SKM-1 (cell line): ENCODE measurements around the gene GRAP.
"Not testable (repeated sequence)": the region's sequence is repeated elsewhere in the genome, so short reads cannot be mapped to it uniquely, and the experiment has no call there.

Experiments used
- DNase-seq: peaks from one replicate; lab custom pipeline; 2025; ENCODE audit not compliant: unreplicated experiment; lab: John Stamatoyannopoulos, UW

The GRAP gene

GRCh38 chr17:19046782-19047375, at the start of gene GRAP:
Gene GRAP, minus strand, starts transcription at chr17:19046957. Its CDS starts 31 bp downstream, at chr17:19046926.
- not testable (repeated sequence) for DNase-seq

DNA sequence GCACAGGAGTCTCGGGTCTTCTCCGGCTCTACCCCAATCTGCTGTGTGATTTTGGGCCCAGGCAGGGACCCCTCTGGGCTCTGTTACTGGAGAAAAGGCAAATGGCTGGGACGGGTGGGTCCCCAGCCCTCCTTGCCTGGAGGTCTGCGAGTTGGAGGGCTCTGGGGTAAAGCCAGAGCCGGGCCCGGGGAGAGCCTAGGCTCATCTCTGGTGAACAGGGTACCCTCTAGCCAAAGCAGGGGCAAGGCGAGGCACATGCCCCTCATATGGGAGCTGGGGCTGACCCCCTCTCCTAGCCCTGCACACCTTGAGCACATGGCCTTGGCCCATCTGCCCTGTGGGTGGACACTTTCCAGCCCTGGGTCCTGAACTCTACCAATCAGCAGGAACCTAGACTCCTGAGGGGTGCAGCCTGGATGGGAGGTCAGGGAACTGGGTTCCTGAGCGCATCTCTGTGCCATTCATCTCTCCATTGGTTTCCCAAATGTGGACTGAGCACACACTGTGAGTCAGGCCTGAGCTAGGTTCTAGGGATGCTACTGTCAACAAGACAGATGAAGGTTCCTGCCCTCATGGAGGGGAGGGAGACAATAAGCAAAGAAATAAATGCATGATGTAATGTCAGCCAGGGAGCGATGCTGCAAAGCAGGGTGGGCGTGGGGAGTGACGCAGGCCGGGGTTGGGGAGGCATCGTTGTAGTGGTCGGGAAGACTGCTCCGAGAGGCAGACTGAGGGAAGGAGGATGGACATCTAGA, 47.1 kb upstream of the GRAP start:
- not testable (repeated sequence) for DNase-seq

DNA sequence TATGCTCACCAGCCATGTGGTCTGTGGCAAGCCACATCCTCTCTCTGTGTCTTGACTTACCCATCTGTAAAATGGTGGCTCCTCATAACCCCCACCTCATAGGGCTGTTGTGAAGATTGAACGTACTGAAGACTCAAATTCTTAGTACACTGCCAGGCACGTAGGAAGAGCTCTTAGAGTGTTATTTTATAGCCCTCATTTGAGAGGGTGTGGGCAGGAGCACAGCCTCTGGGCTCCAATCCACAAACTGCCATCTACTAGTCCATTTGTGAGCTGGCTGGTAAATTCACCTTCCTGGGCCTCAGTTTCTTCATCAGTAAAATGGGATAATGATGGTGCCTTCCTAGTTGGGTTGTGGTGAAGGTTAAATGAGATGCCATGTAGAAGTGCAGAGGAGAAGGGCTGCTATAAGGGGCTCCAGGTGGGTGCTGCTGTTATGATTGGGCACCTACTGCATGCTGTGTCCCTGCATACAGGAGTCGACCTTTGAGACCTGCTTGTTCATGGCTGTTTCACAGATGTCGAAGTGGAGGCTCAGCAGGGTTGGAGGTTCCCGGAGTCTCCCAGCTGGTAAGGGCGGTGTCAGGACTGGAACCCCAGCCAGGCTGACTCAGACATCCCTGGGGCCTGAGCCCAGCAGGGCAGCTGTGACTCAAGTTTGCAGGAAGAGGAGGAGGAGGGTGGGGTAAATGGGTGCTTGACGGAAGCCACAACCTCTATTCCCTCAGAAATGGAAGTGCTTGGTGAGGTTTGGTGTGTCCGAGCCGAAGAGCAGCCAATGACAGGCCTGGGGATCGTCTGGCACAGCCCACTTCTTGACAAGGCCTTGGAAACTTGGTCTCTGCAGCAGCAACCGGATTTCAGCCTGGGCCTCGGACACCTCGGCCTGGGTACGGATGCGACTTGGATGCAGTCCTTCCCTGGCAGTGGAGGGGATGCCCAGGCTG, 46.3 kb upstream of the GRAP start:
- DNase-seq = not testable (repeated sequence)

- DNase-seq = not testable (repeated sequence)
Observed at GRCh38 chr17:19090058-19090772, 43.5 kb upstream of the GRAP start.

DNA sequence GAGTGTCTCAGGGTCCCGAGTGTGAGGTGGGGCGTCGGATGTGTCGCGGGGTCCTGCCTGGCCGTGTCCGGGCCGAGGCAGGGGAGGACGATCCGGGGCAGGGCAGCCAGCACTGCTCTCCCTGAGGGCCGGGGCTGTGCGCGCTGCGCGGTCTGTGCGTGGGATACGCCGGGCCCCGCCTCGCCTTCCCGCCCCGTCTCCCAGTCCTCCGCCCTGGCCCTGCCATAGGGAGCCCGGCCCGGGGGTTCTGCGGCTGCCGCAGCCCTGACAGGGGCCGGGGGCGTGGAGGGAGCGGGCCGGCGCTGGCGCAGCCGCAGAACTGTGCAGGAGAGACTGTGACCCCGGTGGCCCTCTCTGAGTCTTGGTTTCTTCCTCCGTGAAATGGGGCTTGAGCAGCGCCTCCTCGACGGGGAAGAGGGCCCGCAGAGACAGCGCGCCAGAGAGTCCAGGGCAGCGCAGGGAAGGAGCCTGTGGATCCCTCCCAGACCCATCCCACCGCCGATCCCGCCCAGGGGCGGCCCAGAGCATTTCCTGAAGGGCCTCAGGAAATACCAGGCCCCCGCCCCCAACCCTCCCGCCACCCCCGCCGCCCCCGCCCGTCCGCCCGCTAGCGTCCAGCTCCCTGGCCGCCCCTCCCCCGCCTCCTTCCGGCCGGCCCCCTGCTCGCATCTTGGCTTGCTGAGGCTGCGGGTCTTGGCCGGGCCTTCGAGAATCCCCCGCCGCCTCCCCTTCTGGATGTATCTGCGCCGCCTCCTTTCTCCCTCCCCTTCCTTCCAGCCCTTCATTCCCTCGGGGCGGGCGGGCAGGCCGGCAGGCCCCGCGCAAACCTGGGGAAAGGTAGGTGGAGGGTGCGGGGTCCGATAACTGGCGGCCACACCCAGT, 42.3 kb upstream of the GRAP start:
- DNase-seq = not testable (repeated sequence)

DNA sequence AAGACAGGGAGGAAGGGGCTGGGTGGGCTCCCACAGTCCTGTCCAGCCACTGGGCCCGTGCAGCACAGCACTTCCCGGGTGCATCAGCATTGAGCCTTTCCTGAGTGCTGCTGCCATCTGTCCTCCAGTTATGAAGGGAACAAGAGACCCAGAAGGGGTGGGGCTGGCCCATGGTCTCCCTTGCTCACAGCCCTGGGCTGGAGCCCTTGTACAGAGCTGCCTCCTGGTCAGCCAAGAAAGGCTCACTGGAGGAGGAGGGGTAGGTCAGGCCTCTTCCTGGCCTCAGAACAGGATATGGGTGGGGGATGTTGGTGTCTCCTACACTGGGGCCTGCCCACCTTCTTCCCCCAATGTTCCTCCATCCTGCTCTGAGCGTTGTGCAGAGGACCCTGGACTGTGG, 30.6 kb upstream of the GRAP start:
- DNase-seq = not testable (repeated sequence)

GRCh38 chr17:19076398-19077192, 29.8 kb upstream of the GRAP start:
- not testable (repeated sequence) for DNase-seq

GRCh38 chr17:19070318-19071168, 23.8 kb upstream of the GRAP start:
- not testable (repeated sequence) for DNase-seq

- not testable (repeated sequence) for DNase-seq
Observed at GRCh38 chr17:19064378-19064777, 17.6 kb upstream of the GRAP start.

DNA sequence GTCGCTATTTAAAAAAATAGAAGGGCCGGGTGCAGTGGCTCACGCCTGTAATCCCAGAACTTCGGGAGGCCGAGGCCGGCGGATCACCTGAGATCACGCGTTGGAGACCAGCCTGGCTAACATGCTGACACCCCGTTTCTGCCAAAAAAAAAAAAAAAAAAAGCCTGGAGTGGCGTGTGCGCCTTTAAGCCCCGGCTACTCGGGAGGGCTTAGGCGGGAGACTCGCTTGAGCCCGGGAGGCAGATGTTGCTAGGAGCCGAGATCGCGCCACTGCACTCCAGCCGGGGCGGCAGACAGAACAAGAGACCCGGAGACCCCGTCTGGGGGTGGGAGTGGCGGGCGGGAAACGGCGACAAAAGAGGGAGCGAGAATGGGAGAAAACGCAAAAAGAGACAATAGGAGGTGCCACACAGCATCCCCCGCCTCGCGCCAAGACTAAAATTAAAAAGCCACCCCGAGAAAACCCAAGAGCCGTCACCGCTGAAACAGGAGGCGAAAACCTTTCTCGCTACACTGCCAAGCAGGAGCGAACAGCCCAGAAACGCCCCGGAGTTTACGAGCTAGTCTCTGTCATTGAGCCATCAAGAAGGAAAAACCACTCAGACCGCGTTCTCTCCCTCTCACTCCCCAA, 16.7 kb upstream of the GRAP start:
- DNase-seq = not testable (repeated sequence)

- DNase-seq = not testable (repeated sequence)
Observed at GRCh38 chr17:19062718-19063325, 16.1 kb upstream of the GRAP start.

- DNase-seq = not testable (repeated sequence)
Observed at GRCh38 chr17:19062009-19062717, 15.4 kb upstream of the GRAP start.

GRCh38 chr17:19055447-19055846, 8.7 kb upstream of the GRAP start:
- DNase-seq = not testable (repeated sequence)

GRCh38 chr17:19048826-19049225, 2.1 kb upstream of the GRAP start:
- not testable (repeated sequence) for DNase-seq

GRCh38 chr17:19047510-19047909, 753 bp upstream of the GRAP start:
- not testable (repeated sequence) for DNase-seq

DNA sequence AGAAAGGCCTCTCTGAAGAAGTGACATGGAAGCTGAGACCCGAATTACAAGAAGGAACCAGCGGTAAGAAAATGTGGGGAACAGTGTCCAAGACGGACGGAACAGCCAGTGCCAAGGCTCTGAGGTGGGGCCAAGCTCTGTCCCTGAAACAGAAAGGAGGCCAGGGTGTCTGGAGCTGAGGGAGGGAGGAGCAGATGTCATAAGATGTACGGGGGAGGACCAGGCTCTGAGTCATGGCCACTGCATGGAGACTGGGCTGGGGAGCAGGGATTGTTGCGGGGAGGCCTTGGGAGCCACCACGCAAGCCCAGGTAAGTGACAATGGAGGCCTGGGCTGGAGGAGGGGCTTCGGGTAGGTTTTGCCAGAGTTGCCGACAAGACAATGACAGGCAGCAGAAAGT, 2.1 kb downstream of the GRAP start:
- DNase-seq = not testable (repeated sequence)
